Measurements from ENCODE around the gene NLRP5.
A peak's percentile ranks its signal among the peaks of the same experiment; 100 is the strongest.
"Not testable (repeated sequence)": the region's sequence is repeated elsewhere in the genome, so short reads cannot be mapped to it uniquely, and the experiment has no call there.

The NLRP5 gene

DNA sequence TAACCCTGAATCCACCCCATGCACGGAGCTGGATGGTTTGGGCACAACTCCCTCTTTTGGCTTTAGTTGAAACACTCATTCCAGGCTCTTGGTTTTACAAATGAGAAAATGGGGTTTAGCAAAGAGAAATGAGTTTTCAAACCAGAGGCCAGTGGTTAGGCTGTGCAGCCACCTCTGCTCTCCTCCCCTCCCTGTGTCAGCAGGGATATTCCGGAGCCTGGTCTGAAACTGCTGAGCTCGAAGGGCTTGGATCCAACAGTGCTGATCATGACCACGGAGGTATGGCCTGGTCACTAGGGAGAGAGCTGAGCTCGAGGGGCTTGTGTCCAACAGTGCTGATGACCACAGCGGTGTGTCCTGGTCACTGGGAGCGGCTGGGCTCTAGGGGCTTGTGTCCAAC is 93.0 kb downstream of the NLRP5 start:
- DNase-seq, result no peak

DNA sequence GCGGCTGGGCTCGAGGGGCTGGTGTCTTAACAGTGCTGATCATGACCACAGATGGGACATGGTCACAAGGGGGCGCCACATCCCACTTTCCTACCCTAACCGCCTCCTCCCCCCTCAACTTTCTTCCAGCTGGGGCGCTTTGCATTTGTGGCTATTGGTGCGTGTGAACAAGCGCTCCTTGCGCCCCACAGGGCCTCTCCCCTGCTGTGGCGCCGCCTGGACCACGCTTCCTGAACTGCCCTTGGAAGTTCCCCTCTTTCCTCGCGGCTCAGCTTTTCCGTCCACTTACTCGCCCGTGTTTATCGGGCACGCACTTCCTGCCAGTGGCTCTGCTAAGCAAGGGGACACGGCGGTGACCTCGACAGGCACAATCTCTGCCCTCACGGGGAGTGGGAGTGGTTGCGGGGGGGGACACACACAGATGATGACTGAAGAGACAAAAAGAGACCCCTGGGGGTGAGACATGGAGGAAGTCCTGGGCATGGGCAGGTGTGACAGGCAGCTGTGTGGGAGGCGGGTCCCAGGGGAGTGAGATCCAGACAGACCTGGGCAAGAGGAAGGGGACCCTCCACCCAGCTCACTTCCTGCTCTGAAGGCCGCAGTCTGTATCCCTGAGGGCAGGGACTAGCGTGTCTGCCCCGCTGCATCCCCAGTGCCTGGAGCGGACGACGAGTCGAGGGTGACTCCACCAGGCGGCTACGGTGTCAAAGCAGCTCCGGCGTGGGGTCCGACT is 94.3 kb downstream of the NLRP5 start:
- DNase-seq, result peak; percentile 78

DNA sequence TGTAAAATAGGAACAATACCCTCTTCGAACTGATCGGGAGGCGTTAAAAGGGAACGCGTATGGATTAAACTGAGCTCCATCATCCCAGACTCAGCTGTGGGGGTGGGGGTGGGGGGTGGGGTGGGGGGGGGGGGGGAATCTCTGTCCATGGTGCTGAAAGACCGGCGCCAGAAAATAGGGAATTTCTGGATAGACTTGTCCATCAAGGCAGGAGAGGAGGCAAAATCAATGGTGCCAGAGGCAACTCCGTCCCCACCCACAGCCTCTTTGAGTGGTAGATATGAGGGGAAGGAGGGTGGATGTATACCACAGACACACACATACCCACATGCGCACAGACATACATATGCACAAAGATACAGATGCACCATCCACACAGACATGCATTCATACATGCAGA is 97.1 kb downstream of the NLRP5 start:
- no peak for DNase-seq

DNA sequence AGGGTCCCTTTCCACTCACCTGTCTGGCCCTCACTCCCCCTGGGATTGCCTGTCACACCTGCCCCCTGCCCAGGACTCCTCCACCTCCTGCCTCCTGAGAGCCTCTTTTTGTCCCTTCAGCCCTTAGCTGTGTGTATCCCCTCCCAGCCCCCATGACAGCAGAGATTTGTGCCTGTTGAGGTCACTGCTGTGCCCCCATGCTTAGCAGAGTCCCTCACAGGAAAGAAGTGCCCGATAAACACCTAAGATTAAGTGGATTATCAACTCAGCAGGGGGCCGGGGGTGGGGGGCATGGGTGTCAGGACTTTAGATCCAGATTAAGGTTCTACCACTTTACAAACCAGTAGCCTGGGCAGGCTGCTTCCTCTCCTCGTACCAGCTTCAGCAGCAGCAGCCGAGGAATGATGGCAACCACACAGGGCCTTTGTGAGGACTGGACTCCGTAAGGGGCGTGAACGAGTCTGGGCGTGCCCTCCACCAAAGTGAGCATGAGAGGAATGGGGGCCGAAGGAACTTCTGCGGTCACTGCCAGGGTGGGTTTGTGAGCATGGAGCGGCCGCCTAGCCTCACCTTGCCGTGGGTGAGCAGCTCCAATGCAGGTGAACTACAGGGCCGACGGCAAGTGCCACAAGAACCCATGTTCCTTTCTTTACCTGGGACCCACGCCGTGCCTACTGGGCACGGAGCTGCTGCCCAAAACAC is 98.4 kb downstream of the NLRP5 start:
- DNase-seq, result no peak

DNA sequence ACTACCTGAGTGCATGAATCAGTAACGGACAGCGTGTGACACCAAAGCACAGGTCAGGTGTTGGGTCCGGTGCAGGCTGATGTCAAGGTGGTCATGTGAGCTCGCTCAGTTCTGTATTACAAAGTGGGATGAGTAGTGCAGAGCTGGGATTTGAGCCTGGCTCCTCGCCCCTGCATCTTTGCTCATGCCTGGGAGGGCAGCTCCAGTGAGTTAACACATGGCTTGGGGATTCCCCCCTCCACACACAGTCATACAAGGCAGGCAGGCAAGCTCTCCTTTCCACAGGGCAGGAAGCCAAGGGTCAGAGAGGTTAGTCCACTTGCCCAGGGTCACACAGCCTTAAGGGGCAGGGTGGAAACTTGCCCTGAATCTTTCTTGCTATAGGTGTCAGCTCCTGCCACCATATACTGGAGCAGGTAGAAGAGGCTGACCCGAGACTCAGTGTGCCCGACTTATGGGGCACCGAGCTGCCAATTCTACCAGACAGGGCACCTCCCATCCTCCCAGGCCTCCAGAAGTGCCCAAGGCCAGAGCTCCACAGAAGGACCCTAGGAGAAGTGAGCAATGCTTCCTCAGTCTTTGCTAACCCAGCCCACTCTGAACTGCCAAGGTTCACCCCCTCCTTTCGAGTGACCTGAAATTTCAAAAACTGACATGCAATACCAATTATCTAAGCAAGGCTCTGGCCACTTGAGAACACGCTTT is 99.1 kb downstream of the NLRP5 start:
- DNase-seq, result no peak

DNA sequence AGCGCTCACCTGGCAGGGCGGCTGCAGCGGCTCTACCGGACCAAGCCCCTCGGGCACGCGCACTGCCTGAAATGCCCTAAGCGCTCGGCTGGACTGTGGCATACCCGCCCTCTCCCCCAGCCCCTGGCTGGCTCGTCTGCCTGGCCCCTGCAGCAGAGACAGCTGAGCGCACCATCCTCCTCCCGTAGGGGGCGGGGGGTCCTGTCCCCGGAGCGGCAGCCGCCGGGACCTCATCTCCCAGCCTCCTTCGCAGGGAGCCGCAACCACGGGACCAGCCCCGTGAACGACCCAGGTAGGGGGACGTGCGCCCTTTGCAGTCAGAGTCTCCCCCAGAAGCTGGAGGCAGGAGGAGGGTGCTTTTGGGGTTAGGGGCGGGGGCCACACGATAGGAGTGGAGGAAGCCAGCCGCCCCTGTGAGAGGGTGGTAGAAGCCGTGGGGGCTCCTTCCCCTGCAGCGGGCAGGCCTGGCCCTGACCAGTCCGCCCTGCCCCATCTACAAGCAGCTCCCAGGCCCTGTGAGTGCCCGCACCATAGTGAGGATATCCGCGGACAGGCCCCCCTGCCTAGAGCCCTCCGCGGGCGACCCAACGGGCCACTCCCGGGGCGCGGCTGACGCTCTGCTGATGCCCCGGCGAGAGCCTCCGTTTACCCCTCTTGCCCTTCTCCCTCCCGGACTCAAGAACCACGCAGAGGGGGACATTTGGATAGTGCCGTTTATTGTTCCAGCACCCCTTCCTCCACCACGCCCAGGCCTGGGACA is 100.3 kb downstream of the NLRP5 start:
- no peak for DNase-seq

DNA sequence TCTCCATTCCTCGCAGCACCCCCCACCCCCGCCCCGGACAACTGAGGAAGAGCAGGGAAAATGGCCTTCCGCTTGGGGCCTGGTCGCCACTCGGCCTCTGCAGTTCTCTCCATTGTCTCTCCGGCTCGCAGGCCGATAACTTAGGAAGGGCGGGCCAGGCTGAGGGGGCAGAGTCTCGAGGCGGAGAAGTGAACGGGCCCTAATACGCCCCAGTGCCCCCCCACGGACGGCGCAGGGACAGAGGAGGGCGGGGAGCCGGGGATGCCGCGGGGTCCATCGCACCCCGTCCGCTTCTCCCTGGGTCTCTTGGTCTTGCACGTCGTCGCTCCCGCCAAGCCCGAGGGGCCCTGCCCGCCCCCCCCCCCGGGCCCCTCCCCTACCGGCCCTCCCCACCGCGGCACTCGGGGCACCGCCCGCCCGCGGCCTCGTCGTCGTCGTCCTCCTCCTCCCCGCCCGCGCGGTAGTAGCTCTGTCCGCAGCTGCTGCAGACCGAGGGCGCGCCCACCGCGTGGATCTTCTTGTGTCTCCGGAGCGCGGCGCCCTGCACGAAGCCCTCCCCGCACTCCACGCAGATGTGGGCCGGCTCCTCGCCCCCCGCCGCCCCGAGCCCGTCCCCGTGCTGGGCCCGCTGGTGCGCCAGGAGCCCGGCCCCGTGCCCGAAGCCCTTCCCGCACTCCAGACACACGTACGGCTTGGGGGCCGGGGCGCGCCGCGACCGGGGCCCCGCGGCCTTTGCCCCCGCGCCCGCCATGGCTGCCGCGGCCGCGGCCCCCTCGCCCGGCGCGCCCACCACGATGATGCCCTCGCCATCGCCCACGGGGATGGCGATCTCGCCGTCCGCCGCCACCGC is 101.3 kb downstream of the NLRP5 start:
- DNase-seq, result no peak

DNA sequence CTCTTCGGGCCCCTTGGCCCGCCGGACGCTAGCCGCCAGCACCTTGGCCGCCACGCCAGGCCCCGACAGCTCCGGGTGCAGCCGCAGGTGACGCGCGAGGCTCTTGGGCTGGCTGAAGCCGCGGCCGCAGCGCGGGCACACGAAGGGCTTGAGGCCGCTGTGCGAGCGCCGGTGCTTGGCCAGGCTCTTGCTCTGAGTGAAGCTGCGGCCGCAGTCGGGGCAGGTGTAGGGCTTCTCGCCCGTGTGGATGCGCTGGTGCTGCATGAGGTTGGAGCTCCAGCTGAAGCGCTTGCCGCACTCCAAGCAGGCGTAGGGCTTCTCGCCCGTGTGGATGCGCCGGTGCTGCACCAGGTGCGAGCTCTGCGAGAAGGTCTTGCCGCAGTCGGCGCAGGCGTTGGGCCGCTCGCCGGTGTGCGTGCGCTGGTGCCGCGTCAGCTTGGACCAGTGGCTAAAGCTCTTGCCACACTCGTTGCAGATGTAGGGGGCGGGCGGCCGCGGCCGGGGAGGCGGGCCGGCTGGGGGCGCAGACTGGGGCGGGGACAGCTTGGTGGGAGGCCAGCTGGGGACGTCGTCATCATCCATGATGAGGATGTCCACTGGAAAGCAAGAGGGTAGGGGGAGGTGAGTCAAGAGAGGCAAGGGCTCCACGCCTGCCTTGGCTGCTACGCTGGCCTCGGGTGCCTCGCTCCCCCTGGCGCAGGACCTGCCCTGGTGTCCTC is 102.1 kb downstream of the NLRP5 start:
- no peak for DNase-seq

DNA sequence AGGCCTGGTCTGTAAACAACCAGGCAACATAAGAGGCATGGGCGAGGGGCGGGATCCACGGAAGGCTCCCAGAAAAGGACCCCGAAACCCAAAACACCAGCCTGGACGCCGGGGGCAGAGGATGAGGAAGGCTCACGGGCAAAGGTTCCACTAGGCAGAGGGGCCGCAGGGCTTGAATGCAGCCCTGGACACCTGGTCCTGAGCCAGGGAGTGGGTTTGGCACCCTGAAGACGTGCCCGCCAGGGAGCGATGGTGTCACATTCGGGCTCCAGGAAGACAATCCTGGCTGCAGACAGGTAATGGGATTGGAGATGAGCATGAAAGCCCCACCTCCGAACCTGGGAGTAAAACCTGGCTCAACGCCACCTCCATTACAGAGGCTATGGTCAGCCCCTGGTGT is 102.8 kb downstream of the NLRP5 start:
- no peak for DNase-seq

DNA sequence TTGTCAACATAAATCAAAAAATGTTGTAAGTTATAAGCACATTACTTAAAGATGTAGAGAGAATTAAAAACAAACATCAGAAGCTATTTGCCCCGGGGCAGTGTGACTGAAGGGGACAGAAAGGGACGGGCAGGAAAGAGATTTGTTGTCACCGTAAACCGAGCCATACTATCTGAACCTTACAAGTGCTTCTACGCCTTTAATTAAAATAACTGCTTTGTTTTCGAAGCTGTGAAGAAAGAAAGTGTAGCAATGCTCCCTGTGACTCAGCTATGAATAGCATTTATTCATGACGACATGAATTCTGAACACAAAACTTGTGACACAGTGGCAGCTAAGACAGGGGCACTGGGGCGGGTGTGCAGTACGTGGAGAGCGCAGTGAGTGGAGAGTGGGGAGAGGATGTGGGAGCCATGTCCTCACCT is 104.5 kb downstream of the NLRP5 start:
- DNase-seq, result no peak

DNA sequence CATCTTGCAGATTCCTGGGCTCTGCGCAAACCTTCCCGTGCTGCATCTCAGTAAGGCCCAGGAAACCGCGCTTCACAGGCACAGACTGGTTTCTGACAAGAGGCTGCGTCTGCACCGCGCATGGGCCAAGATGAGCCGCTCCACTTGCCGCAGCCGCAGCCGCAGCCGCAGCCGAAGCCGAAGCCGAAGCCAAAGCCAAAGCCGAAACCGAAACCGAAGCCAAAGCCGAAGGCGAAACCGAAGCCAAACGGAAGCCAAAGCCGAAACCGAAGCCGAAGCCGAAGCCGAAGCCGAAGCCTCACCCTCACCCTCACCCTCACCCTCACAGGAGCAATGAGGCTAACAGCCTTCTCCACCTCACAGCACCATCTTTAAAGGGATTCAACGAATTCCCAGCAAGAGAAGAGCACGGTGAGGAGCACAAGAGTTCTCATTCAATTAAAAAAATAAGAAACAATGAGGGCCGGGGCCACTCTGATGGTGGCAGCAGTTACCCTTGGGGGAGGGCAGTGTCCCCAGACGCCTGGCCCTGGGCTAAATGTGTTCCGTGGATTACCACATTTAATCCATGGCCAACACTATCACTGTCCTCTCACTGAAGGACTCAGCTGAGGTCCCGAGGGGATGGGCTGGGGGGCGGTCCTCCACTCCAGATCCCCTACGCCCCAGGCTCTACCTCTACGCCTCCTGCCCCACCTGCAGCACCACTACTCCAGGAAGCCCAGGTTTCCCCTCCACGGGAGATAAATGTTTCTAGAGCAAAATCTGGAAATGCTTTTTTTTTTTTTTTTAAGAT is 105.4 kb downstream of the NLRP5 start:
- DNase-seq, result no peak

DNA sequence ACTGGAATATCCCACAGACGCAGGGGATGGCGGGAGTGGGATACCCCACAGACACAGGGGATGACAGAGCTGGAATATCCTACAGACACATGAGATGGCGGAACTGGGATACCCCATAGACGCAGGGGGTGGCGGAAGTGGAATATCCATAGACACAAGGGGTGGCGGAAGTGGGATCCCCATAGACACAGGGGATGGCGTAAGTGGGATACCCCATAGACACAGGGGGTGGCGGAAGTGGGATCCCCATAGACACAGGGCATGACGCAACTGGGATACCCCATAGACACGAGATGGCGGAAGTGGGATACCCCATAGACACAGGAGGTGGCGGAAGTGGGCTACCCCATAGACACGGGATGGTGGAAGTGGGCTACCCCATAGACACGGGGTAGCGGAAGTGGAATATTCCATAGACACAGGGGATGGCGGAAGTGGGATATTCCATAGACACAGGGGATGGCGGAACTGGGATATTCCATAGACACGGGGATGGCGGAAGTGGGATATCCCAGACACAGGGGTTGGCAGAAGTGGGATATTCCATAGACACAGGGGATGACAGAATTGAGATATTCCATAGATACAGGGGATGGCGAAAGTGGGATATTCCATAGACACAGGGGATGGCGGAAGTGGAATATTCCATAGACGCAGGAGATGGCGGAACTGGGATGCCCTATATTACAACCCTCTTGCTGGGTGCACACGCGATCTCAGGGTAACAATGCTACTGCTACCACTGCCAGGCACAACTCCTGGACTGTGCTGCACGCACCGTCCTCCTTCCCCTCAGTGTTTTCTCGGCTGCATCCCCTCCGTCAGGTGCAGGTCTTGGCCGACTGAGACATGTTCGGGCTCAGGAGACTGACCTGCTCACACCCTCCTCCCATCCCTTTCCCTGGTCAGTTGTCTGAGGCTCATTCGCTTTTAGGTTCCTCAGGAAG is 106.4 kb downstream of the NLRP5 start:
- no peak for DNase-seq

DNA sequence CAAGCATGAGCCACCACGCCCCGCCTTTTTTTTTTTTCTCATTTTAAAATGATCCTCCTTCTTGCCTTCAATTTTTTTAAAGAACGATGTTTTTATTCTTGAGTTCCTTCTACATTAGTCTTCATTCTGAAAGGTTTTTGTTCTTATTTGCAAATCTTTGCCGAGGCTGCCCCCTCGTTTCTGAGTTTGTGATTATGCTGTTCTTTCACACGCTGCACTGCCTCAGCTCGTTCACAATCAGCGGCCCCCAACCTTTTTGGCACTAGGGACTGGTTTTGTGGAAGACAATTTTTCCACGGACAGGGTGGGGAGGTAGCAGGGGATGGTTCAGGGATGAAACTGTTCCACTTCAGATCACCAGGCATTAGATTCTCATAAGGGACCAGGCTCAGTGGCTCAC is 107.9 kb downstream of the NLRP5 start:
- no peak for DNase-seq

DNA sequence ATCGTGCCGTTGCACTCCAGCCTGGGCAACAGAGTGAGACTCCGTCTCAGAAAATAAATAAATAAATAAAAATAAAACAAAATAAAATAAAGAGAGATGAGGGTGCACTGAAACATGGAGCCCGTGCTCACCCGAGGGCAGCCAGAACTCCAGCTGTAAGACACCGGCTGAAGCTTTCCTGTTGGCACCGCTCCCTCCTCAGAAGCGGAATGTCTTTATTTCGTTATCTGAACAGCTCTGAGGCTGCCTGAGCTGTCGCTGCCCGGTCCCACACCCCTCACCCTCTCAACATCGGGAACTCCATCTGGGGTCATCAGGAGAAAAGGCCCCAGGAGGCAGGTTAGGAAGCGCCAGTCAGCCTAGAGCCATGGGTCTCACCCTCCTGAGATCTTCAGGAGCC is 110.1 kb downstream of the NLRP5 start:
- no peak for DNase-seq

DNA sequence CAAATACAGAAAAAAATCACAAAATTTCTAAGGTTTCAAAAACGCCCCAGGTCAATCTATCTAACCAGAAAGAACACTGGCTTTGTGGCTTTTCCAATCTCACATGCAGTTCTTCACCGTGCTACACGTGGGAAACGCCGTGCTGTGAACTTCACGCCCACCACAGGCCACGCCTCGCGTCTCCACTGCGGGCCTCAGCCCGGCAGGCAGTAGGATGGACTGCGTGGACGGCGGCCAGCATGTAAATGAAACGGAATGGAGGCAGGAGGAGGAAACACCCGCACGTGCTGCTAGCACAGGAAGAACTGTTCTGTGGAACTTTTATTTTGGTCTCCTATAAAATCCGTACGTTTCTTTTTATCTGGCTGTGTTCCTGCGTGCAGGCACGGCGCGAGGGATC is 110.7 kb downstream of the NLRP5 start:
- DNase-seq, result no peak

DNA sequence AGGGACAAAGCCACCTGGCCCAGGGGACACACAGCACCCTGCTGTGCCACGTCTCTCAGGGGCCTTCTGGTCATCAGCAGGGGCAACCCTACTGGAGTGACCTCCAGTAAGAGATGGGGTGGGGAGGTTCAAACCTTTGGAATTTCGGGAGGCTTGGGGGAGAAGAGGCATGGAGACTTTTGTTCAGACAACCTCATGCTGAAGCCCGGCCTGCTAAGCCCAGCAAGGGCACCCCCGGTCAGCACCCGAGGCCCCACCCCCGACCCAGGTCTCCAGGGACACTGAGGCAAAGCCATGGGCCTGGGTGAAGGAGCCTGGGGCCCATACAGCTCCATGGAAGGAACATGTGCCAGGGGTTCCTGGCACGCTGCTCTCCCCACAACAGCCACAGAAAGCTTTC is 111.2 kb downstream of the NLRP5 start:
- no peak for DNase-seq

DNA sequence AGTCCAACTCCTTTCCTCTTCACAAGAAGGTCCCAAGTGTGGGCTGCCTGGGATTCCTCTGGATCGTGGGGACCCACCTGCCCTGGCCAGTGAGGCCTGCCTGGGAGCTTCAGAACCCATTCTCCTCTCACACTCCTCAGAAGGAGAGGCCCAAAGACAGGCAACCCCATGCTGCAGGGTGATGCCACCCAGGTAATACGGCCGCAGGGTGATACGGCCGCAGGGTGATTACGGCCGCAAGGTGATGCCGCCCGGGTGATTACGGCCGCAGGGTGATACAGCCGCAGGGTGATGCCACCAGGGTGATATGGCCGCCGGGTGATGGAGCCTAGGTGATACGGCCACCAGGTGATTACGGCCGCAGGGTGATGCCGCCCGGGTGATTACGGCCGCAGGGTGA is 111.7 kb downstream of the NLRP5 start:
- not testable (repeated sequence) for DNase-seq

DNA sequence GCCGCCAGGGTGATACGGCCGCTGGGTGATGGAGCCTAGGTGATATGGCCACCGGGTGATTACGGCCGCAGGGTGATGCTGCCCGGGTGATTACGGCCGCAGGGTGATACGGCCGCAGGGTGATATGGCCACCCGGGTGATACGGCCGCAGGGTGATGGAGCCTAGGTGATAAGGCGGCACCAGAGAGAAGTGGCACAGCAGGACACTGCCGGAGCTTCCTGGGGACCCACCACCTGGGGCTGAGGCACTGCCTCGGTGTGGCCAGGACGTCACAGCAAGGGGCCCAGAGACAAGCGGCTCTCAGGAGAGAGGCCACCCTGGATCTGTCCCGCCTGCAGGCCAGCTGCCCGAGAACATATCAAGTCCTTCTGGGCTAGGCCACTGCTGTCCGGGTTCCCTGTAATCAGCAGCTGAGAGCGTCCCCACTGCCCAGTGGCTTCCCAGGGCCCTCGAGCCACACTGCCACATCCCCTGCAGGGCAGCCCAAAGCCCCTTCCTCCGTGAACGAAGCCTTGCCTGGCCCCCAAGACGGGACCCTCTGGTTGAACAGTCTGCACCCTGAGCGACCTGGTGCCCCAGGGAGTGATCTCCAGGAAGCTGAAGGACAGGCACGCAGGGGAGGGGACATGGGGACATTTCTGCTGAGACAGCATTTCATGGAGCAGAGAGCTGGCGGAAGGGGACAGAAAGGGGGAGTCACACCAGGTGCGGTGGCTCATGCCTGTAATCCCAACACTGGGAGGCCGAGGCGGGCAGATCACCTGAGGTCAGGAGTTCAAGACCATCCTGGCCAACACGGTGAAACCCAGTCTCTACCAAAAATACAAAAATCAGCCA is 112.4 kb downstream of the NLRP5 start:
- no peak for DNase-seq

All from stimulated activated CD4-positive, alpha-beta T cell treated with anti-CD3 and anti-CD28 coated beads, Interleukin-4, amount 100 ng/mL, for 24 hours (primary cell).